Type B pancreatic cell (in vitro differentiated cells): ENCODE measurements around the gene CES3. TPM values are rescaled to one million over a fixed set of nuclear protein-coding genes. Genes with fewer than 3 reads are reported as not detected.
A peak's percentile ranks its signal among the peaks of the same experiment; 100 is the strongest.

Experiments
- DNase-seq: peaks from one replicate; pipeline ENCODE4 v3.0.0; 2021; ENCODE audit warnings: mixed read lengths; ENCODE audit not compliant: unreplicated experiment; ENCODE audit errors: extremely low spot score
- H3K27ac Mint-ChIP-seq: 2 replicates; pipeline ENCODE4 v1.8.0; 2021; ENCODE audit warnings: mild to moderate bottlenecking, mixed read lengths
- H3K27me3 Mint-ChIP-seq: 2 replicates; pipeline ENCODE4 v1.8.0; 2021; ENCODE audit warnings: mixed read lengths
- H3K36me3 Mint-ChIP-seq: 2 replicates; pipeline ENCODE4 v1.8.0; 2021; ENCODE audit warnings: mixed read lengths
- H3K4me1 Mint-ChIP-seq: one replicate; pipeline ENCODE4 v1.8.0; 2021; ENCODE audit warnings: mixed read lengths; ENCODE audit not compliant: unreplicated experiment
- H3K4me3 Mint-ChIP-seq: 2 replicates; pipeline ENCODE4 v1.8.0; 2021; ENCODE audit warnings: mild to moderate bottlenecking, mixed read lengths
- H3K9me3 Mint-ChIP-seq: 2 replicates; pipeline ENCODE4 v1.8.0; 2021; ENCODE audit warnings: mixed read lengths
- total RNA-seq: library from RNA; stranded (reverse); gene quantifications from 2 replicates; pipeline ENCODE4 v1.2.1, GENCODE V29; 2021; ENCODE audit warnings: low replicate concordance
- TF ChIP-seq, protein P1 (sequence below): fragments of 200-600 bp; sonication (generic); conservative IDR thresholded peaks from 2 replicates; pipeline ENCODE4 v1.5.0; 2021; ENCODE audit warnings: antibody characterized with exemption, mild to moderate bottlenecking

The CES3 gene
- total RNA-seq, 1 donor from 2014 or later, result 1.1 TPM

GRCh38 chr16:66936889-66937554, 24.0 kb upstream of the CES3 start:
- Mint-ChIP-seq H3K36me3 (peaks cover 4% of the 10 kb centered on the region), H3K27ac (no peak overlapping the region), H3K27me3 (no peaks in the 10 kb centered on the region), H3K4me1 (peaks cover 30% of the 10 kb centered on the region), H3K9me3 (no peaks in the 10 kb centered on the region), H3K4me3 (peak overlapping the region; percentile 97)
- TF ChIP-seq, protein P1, sequence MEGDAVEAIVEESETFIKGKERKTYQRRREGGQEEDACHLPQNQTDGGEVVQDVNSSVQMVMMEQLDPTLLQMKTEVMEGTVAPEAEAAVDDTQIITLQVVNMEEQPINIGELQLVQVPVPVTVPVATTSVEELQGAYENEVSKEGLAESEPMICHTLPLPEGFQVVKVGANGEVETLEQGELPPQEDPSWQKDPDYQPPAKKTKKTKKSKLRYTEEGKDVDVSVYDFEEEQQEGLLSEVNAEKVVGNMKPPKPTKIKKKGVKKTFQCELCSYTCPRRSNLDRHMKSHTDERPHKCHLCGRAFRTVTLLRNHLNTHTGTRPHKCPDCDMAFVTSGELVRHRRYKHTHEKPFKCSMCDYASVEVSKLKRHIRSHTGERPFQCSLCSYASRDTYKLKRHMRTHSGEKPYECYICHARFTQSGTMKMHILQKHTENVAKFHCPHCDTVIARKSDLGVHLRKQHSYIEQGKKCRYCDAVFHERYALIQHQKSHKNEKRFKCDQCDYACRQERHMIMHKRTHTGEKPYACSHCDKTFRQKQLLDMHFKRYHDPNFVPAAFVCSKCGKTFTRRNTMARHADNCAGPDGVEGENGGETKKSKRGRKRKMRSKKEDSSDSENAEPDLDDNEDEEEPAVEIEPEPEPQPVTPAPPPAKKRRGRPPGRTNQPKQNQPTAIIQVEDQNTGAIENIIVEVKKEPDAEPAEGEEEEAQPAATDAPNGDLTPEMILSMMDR, result no peak
- DNase-seq, result no peak

DNA sequence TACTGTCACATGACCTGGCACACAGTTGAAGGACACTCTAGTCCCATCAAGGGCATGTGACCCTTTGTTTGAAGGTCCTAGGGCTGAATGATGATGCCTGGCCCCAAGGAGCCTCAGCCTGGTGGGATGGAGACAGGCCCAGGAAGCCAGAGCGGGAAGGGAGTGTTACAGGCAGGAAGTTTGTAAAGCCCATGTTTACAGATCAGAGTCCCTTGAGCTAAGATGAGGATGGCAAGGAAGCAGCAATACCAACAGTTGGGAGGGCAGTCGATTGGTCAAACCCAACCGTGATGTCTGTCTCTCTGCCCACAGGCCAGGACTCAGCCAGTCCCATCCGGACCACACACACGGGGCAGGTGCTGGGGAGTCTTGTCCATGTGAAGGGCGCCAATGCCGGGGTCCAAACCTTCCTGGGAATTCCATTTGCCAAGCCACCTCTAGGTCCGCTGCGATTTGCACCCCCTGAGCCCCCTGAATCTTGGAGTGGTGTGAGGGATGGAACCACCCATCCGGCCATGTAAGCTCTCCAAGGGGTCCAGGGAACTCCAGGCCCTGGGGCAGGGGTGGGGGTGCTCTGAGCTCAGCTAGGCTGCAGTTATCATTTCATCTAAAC, 23.2 kb upstream of the CES3 start:
- TF ChIP-seq, protein P1, result no peak
- no peak for DNase-seq
- Mint-ChIP-seq H3K27me3 (no peaks in the 10 kb centered on the region), H3K4me1 (peaks cover 27% of the 10 kb centered on the region), H3K27ac (no peak overlapping the region), H3K9me3 (no peaks in the 10 kb centered on the region), H3K4me3 (peak overlapping the region; percentile 68), H3K36me3 (peaks cover 6% of the 10 kb centered on the region)

- Mint-ChIP-seq H3K4me3 (no peak overlapping the region), H3K9me3 (no peaks in the 10 kb centered on the region), H3K36me3 (peaks cover 8% of the 10 kb centered on the region), H3K27ac (no peak overlapping the region), H3K27me3 (no peaks in the 10 kb centered on the region), H3K4me1 (peaks cover 13% of the 10 kb centered on the region)
- DNase-seq, result no peak
- TF ChIP-seq, protein P1, result no peak
These were observed 21.7 kb upstream of the CES3 start for GRCh38 chr16:66939366-66939765.

DNA sequence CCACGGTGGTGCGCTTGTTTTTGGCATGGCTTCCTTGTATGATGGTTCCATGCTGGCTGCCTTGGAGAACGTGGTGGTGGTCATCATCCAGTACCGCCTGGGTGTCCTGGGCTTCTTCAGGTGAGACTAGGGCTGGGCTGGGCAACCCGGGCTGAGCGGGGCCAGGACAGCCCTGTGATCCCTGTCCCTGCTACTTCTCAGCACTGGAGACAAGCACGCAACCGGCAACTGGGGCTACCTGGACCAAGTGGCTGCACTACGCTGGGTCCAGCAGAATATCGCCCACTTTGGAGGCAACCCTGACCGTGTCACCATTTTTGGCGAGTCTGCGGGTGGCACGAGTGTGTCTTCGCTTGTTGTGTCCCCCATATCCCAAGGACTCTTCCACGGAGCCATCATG, 20.8 kb upstream of the CES3 start:
- TF ChIP-seq, protein P1, result no peak
- peaks cover 13% of the 10 kb centered on the region for H3K4me1 Mint-ChIP-seq
- H3K27me3 Mint-ChIP-seq, result no peaks in the 10 kb centered on the region
- no peaks in the 10 kb centered on the region for H3K9me3 Mint-ChIP-seq
- no peak overlapping the region for H3K27ac Mint-ChIP-seq
- H3K4me3 Mint-ChIP-seq, result no peak overlapping the region
- DNase-seq, result no peak
- peaks cover 8% of the 10 kb centered on the region for H3K36me3 Mint-ChIP-seq

GRCh38 chr16:66942981-66943380, 18.1 kb upstream of the CES3 start:
- DNase-seq, result no peak
- Mint-ChIP-seq H3K36me3 (peaks cover 4% of the 10 kb centered on the region), H3K4me3 (no peak overlapping the region), H3K4me1 (peaks cover 5% of the 10 kb centered on the region), H3K9me3 (no peaks in the 10 kb centered on the region), H3K27me3 (peaks cover 5% of the 10 kb centered on the region), H3K27ac (no peak overlapping the region)
- TF ChIP-seq, protein P1, result no peak
